22Rv1 (cell line): Measurements from ENCODE around the gene ZNF613.

Source experiments
- CTCF ChIP-seq: fragments of 450-650 bp; IDR thresholded peaks from 2 replicates; pipeline ENCODE4 v1.5.1; 2017; ENCODE audit warnings: mild to moderate bottlenecking
- ZFX ChIP-seq: fragments of 450-650 bp; IDR thresholded peaks from 2 replicates; pipeline ENCODE4 v1.6.1; 2017; ENCODE audit warnings: antibody characterized with exemption, borderline replicate concordance

GRCh38 chr19:51970718-51971117 is 43.4 kb downstream of the ZNF613 start:
- TF ChIP-seq CTCF, result no peak
- no peak for TF ChIP-seq ZFX
